H1 (cell line): ENCODE data around the gene OR56A3. TPM values are rescaled to one million over a fixed set of nuclear protein-coding genes. Genes with fewer than 3 reads are reported as not detected.

Source experiments
- CTCF ChIA-PET: fragments of 300-600 bp; sonication (Branson Sonifier 250); formaldehyde crosslinking; loops from one replicate; lab custom pipeline; 2021; ENCODE audit not compliant: partially characterized antibody; lab: Charles Lee
- POLR2A ChIA-PET: fragments of 300-600 bp; sonication (Branson Sonifier 250); formaldehyde crosslinking; loops from one replicate; lab custom pipeline; 2021; ENCODE audit warnings: inconsistent platforms; ENCODE audit not compliant: partially characterized antibody; lab: Charles Lee
- DNase-seq, 2 experiments: peaks; one replicate each; pipeline versions ENCODE4 v3.0.0 to v3.0.0-alpha.2; 2010 to 2022; ENCODE audit warnings: low spot score in 2 of 2, low read depth in 1 of 2, mixed read lengths in 1 of 2
- FAIRE-seq: peaks from 2 replicates; lab custom pipeline; 2011; peaks lifted over from hg19 to GRCh38; lab: Jason Lieb, UNC
- H2AFZ ChIP-seq: 2 replicates; pipeline ENCODE4 v1.8.1; 2012; ENCODE audit warnings: low read length, inconsistent platforms
- H2AK5ac ChIP-seq: 2 replicates; pipeline ENCODE4 v1.6.1; 2013; ENCODE audit warnings: low read depth, low read length
- H2BK120ac ChIP-seq: replicated peaks from 2 replicates; pipeline ENCODE3; 2013; ENCODE audit warnings: low read depth, low read length, inconsistent platforms
- H2BK12ac ChIP-seq: 2 replicates; pipeline ENCODE4 v1.6.1; 2013; ENCODE audit warnings: low read depth, low read length
- H2BK15ac ChIP-seq: 2 replicates; pipeline ENCODE4 v1.6.1; 2013; ENCODE audit warnings: low read length
- H2BK20ac ChIP-seq: 2 replicates; pipeline ENCODE4 v1.6.1; 2013; ENCODE audit warnings: low read length
- H2BK5ac ChIP-seq: 2 replicates; pipeline ENCODE4 v1.6.1; 2013; ENCODE audit warnings: low read depth, low read length
- H3K14ac ChIP-seq: 2 replicates; pipeline ENCODE4 v1.6.1; 2013; ENCODE audit warnings: inconsistent platforms; ENCODE audit not compliant: insufficient read length
- H3K18ac ChIP-seq: 2 replicates; pipeline ENCODE4 v1.6.1; 2013; ENCODE audit warnings: low read length; ENCODE audit errors: extremely low read depth
- H3K23ac ChIP-seq: 2 replicates; pipeline ENCODE4 v1.6.1; 2013; ENCODE audit warnings: inconsistent platforms; ENCODE audit not compliant: insufficient read length
- H3K23me2 ChIP-seq: 2 replicates; pipeline ENCODE4 v1.6.1; 2013; ENCODE audit warnings: low read depth, low read length
- H3K27ac ChIP-seq: 2 replicates; pipeline ENCODE4 v1.6.1; 2011; ENCODE audit warnings: low read depth, low read length, inconsistent platforms
- H3K27me3 ChIP-seq, 4 experiments: replicated peaks in 1 of 4; 1 replicate in 1 of 4; 2 replicates in 3 of 4; pipeline versions ENCODE4 v1.6.1 to v1.8.1; 2011 to 2013; ENCODE audit warnings: low read length in 3 of 4, mild to moderate bottlenecking in 3 of 4, inconsistent platforms in 2 of 4, mixed read lengths in 2 of 4, moderate library complexity in 1 of 4; ENCODE audit not compliant: control insufficient read depth in 3 of 4, insufficient read depth in 3 of 4; ENCODE audit errors: extremely low read depth in 1 of 4
- H3K36me3 ChIP-seq, 4 experiments: 2 replicates each; pipeline versions ENCODE4 v1.6.1 to v1.8.1; 2011 to 2013; ENCODE audit warnings: mild to moderate bottlenecking in 4 of 4, low read length in 3 of 4, moderate library complexity in 2 of 4, control low read depth in 1 of 4, inconsistent platforms in 1 of 4; ENCODE audit not compliant: insufficient read depth in 4 of 4, control insufficient read depth in 2 of 4
- H3K4ac ChIP-seq: replicated peaks from 2 replicates; pipeline ENCODE3; 2013; ENCODE audit warnings: low read length, low read depth, mixed read lengths, inconsistent platforms; ENCODE audit not compliant: insufficient read length
- H3K4me1 ChIP-seq, 4 experiments: replicated peaks in 1 of 4; 1 replicate in 1 of 4; 2 replicates in 3 of 4; pipeline versions ENCODE4 v1.6.1 to v1.8.1; 2011 to 2013; ENCODE audit warnings: low read length in 3 of 4, inconsistent platforms in 2 of 4, mixed read lengths in 1 of 4; ENCODE audit not compliant: insufficient read depth in 4 of 4, control insufficient read depth in 3 of 4
- H3K4me2 ChIP-seq, 2 experiments: 2 replicates each; pipeline versions ENCODE4 v1.6.1 to v1.8.1; 2011 to 2013; ENCODE audit warnings: low read depth in 2 of 2, low read length in 2 of 2, control low read depth in 1 of 2, inconsistent platforms in 1 of 2, mild to moderate bottlenecking in 1 of 2; ENCODE audit not compliant: insufficient read depth in 1 of 2
- H3K4me3 ChIP-seq, 4 experiments: fragments of 200-600, 300-600 bp in 1 of 4; sonication (generic), shearing (Covaris generic), sonication (Bioruptor Twin) in 1 of 4; 2 replicates each; pipeline versions ENCODE4 v1.5.1 to v1.8.1; 2011 to 2016; ENCODE audit warnings: low read length in 4 of 4, low read depth in 3 of 4, control low read depth in 2 of 4, inconsistent platforms in 2 of 4, mild to moderate bottlenecking in 2 of 4, mixed read lengths in 1 of 4, moderate library complexity in 1 of 4; ENCODE audit not compliant: insufficient read depth in 2 of 4; ENCODE audit errors: extremely low read depth in 1 of 4
- H3K56ac ChIP-seq: replicated peaks from 2 replicates; pipeline ENCODE3; 2013; ENCODE audit warnings: low read depth, mild to moderate bottlenecking, mixed read lengths, low read length, inconsistent platforms; ENCODE audit not compliant: insufficient read length
- H3K79me1 ChIP-seq: 2 replicates; pipeline ENCODE4 v1.6.1; 2013; ENCODE audit warnings: low read depth, low read length, control low read depth
- H3K79me2 ChIP-seq, 2 experiments: 2 replicates each; pipeline versions ENCODE4 v1.6.1 to v1.8.1; 2012 to 2013; ENCODE audit warnings: low read length in 2 of 2, mild to moderate bottlenecking in 2 of 2, inconsistent platforms in 1 of 2; ENCODE audit not compliant: insufficient read depth in 2 of 2, control insufficient read depth in 1 of 2
- H3K9ac ChIP-seq, 4 experiments: replicated peaks in 1 of 4; 1 replicate in 1 of 4; 2 replicates in 3 of 4; pipeline versions ENCODE4 v1.6.1 to v1.8.1; 2011 to 2013; ENCODE audit warnings: low read depth in 3 of 4, low read length in 3 of 4, control low read depth in 2 of 4, mild to moderate bottlenecking in 2 of 4, moderate library complexity in 2 of 4, inconsistent platforms in 1 of 4; ENCODE audit errors: extremely low read depth in 1 of 4
- H3K9me3 ChIP-seq, 2 experiments: 2 replicates each; pipeline versions ENCODE4 v1.6.1 to v1.8.1; 2012 to 2013; ENCODE audit warnings: mild to moderate bottlenecking in 2 of 2, moderate library complexity in 2 of 2, control low read depth in 1 of 2, inconsistent platforms in 1 of 2, low read depth in 1 of 2, low read length in 1 of 2, mixed read lengths in 1 of 2; ENCODE audit not compliant: insufficient read depth in 2 of 2
- H4K20me1 ChIP-seq, 2 experiments: replicated peaks in 1 of 2; 2 replicates each; pipeline versions ENCODE3 to v1.8.1; 2011 to 2013; ENCODE audit warnings: inconsistent platforms in 2 of 2, low read length in 2 of 2, mild to moderate bottlenecking in 1 of 2; ENCODE audit not compliant: insufficient read depth in 2 of 2, control insufficient read depth in 1 of 2
- H4K5ac ChIP-seq: 2 replicates; pipeline ENCODE4 v1.6.1; 2013; ENCODE audit warnings: low read length, low read depth, mixed read lengths, inconsistent platforms; ENCODE audit not compliant: insufficient read length
- H4K8ac ChIP-seq: 2 replicates; pipeline ENCODE4 v1.8.0; 2013; ENCODE audit warnings: mild to moderate bottlenecking, moderate library complexity, low read length, inconsistent platforms; ENCODE audit not compliant: insufficient read depth; ENCODE audit errors: extremely low read depth
- H4K91ac ChIP-seq: replicated peaks from 2 replicates; pipeline ENCODE3; 2013; ENCODE audit warnings: low read length, mixed read lengths, inconsistent platforms; ENCODE audit not compliant: insufficient read length
- CBX8 ChIP-seq: fragments of 300-800, 300-1000 bp; sonication (generic); IDR thresholded peaks from 2 replicates; pipeline ENCODE4 v1.7.1; 2016; ENCODE audit warnings: low read depth, low read length, borderline replicate concordance
- CHD1 ChIP-seq: IDR thresholded peaks from 2 replicates; pipeline ENCODE4 v1.6.1; 2012; ENCODE audit warnings: low read depth, low read length, improper control_type of control experiment
- EP300 ChIP-seq, 2 experiments: IDR thresholded peaks; 1 replicate in 1 of 2; 2 replicates in 1 of 2; pipeline ENCODE4 v1.6.1; 2011 to 2012; ENCODE audit warnings: low read depth in 2 of 2, low read length in 2 of 2, mild to moderate bottlenecking in 2 of 2, borderline replicate concordance in 1 of 2, inconsistent platforms in 1 of 2, moderate library complexity in 1 of 2
- HDAC6 ChIP-seq: IDR thresholded peaks from one replicate; pipeline ENCODE4 v1.7.1; 2012; ENCODE audit warnings: low read depth, mild to moderate bottlenecking, inconsistent platforms, low read length, moderate library complexity
- JUN ChIP-seq: IDR thresholded peaks from 2 replicates; pipeline ENCODE4 v1.6.1; 2011; ENCODE audit warnings: low read depth, mild to moderate bottlenecking, improper control_type of control experiment, low read length
- TAF7 ChIP-seq: optimal IDR thresholded peaks from 2 replicates; pipeline ENCODE3; 2011; ENCODE audit warnings: low read depth, mild to moderate bottlenecking, inconsistent platforms, low read length, moderate library complexity, borderline replicate concordance
- TEAD4 ChIP-seq: IDR thresholded peaks from 2 replicates; pipeline ENCODE4 v1.6.1; 2012; ENCODE audit warnings: low read depth, low read length, inconsistent platforms, mixed read lengths
- WGBS, 2 experiments: shearing (Covaris generic) in 1 of 2; methylation state at CpG; one replicate each; pipeline versions ENCODE4 v1.1.6 to v1.1.7; 2013 to 2015; ENCODE audit warnings: low lambda C conversion rate in 2 of 2, mixed read lengths in 2 of 2, inconsistent platforms in 1 of 2, low coverage in 1 of 2, missing lambda C conversion rate in 1 of 2; ENCODE audit not compliant: insufficient replicate concordance in 2 of 2, insufficient coverage in 1 of 2, insufficient read length in 1 of 2; ENCODE audit errors: extremely low coverage in 1 of 2, missing lambda C conversion rate in 1 of 2; 5-methylcytosine and 5-hydroxymethylcytosine counted together
- polyA plus RNA-seq, 7 experiments: library from polyadenylated mRNA; depleted of rRNA in 3 of 7; stranded (reverse) in 5 of 7; unstranded in 2 of 7; fragments of >200 nt in 5 of 7; fragments of 200-250 nt in 2 of 7; gene quantifications; 1 replicate in 5 of 7; 2 replicates in 1 of 7; 4 replicates in 1 of 7; pipeline versions ENCODE4 v1.2.1 to v1.2.3, GENCODE V29; 2011 to 2013; ENCODE audit warnings: missing spikeins in 2 of 7, mixed read lengths in 2 of 7
- total RNA-seq: library from RNA; stranded (reverse); fragmentation: NEBNext Ultra II Directional; extraction: Animal tissue kit (Norgen Biotek cat#: 25700); gene quantifications from 2 replicates; pipeline ENCODE4 v1.2.1, GENCODE V29; 2021
- TF ChIP-seq, protein P1 (sequence below), 3 experiments: IDR thresholded peaks; 1 replicate in 2 of 3; 2 replicates in 1 of 3; pipeline versions ENCODE4 v1.5.1 to v1.6.1; 2011; ENCODE audit warnings: low read length in 3 of 3, mild to moderate bottlenecking in 3 of 3, inconsistent platforms in 2 of 3, low read depth in 1 of 3, moderate library complexity in 1 of 3; ENCODE audit not compliant: insufficient read depth in 1 of 3; ENCODE audit errors: control extremely low read depth in 1 of 3

The OR56A3 gene
- total and polyA plus RNA-seq, 2 of the 8 experiments (the other 6 are each of a cell fraction or from before 2014, with no cell fraction given), result not detected

DNA sequence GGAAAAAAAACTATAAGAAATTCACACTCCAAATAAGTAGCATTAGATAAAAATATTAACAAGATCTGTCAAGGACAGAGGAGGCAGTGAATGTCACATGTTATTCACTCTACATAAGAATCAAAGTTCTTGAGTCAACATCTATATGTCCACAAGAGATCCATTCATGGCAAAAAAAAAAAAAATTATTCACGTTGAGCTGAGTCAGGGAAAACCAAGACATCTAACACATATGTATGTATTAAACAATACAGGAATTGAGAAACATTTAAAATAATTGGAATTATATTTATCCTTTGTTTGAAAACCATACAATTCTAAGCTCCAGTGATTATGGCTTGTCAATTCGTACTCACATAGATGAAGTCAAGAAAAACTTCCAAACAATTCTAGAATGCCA, 24.9 kb downstream of the OR56A3 start:
- no peak overlapping the region for H3K18ac ChIP-seq
- no peak overlapping the region for H4K91ac ChIP-seq
- no peak overlapping the region for H2BK5ac ChIP-seq
- H2AFZ ChIP-seq, result no peak overlapping the region
- no peaks in the 10 kb centered on the region; the same call in 1 of the 2 replicates for H3K23me2 ChIP-seq
- no peak overlapping the region for H3K4ac ChIP-seq
- H3K23ac ChIP-seq, result no peak overlapping the region
- no peaks in the 10 kb centered on the region for H3K79me1 ChIP-seq
- POLR2A ChIA-PET, result no interaction called here
- no peaks in the 10 kb centered on the region for H3K4me1 ChIP-seq
- H2BK15ac ChIP-seq, result no peak overlapping the region
- no peak for TF ChIP-seq CBX8
- no peak for TF ChIP-seq HDAC6
- no peak for TF ChIP-seq TAF7
- TF ChIP-seq EP300 (IDR thresholded peaks at IDR 0.05; ENCODE audit: borderline replicate concordance in 1 of 2, low read depth in 2 of 2, low read length in 2 of 2), result no peak
- no peak for TF ChIP-seq CHD1
- TF ChIP-seq TEAD4, result no peak
- TF ChIP-seq, protein P1, sequence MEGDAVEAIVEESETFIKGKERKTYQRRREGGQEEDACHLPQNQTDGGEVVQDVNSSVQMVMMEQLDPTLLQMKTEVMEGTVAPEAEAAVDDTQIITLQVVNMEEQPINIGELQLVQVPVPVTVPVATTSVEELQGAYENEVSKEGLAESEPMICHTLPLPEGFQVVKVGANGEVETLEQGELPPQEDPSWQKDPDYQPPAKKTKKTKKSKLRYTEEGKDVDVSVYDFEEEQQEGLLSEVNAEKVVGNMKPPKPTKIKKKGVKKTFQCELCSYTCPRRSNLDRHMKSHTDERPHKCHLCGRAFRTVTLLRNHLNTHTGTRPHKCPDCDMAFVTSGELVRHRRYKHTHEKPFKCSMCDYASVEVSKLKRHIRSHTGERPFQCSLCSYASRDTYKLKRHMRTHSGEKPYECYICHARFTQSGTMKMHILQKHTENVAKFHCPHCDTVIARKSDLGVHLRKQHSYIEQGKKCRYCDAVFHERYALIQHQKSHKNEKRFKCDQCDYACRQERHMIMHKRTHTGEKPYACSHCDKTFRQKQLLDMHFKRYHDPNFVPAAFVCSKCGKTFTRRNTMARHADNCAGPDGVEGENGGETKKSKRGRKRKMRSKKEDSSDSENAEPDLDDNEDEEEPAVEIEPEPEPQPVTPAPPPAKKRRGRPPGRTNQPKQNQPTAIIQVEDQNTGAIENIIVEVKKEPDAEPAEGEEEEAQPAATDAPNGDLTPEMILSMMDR (IDR thresholded peaks at IDR 0.05; ENCODE audit: control extremely low read depth in 1 of 3, insufficient read depth in 1 of 3, low read depth in 1 of 3, low read length in 3 of 3), result no peak
- TF ChIP-seq JUN, result no peak
- H3K27ac ChIP-seq, result no peak overlapping the region
- H4K5ac ChIP-seq, result no peak overlapping the region
- no peak overlapping the region for H3K4me2 ChIP-seq
- H4K8ac ChIP-seq, result no peak overlapping the region
- peaks cover 4 to 11% of the 10 kb centered on the region in 2 experiments; a peak in 2 of 4 replicates for H3K9me3 ChIP-seq
- no peak overlapping the region for H3K9ac ChIP-seq
- H3K4me3 ChIP-seq, result no peak overlapping the region
- H3K27me3 ChIP-seq, result no peaks in the 10 kb centered on the region
- H2BK12ac ChIP-seq, result no peak overlapping the region
- no peaks in the 10 kb centered on the region for H3K79me2 ChIP-seq
- no peaks in the 10 kb centered on the region for H4K20me1 ChIP-seq
- WGBS, 2 experiments, result 83% methylated on average over 2 of the region's 2 CpGs; no CpG with 5 or more reads in 1 of the 2 experiments
- H3K14ac ChIP-seq, result no peak overlapping the region
- H2BK120ac ChIP-seq, result no peak overlapping the region
- H2AK5ac ChIP-seq, result no peak overlapping the region
- no peak overlapping the region for H2BK20ac ChIP-seq
- H3K36me3 ChIP-seq, result no peaks in the 10 kb centered on the region
- no peak overlapping the region for H3K56ac ChIP-seq
- CTCF ChIA-PET, result interaction anchor here (1.4 to 1.7 kb wide), 2 partner anchors 15 to 25 kb away, joined by 3 read pairs; no protein-coding TSS in a partner anchor
- DNase-seq (no peak), FAIRE-seq (no peak)
